ENCODE results near the gene MALT1.
"Not testable (repeated sequence)": the region's sequence is repeated elsewhere in the genome, so short reads cannot be mapped to it uniquely, and the experiment has no call there.

Gene MALT1

DNA sequence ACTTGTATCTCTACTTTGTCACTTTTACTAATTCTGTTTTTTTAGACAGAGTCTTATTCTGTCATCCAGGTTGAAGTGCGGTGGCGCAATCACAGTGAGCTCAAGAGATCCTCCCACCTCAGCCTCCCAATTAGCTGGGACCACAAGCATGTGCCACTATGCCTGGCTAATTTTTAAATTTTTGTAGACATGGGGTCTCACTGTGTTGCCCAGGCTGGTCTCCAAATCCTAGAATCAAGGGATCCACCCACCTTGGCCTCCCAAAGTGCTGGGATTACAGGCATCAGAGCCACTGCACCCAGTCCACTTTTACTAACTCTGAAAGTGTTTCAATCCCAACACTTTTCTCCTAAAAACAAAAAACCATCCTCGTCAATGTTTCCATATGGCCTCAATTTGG, 94.9 kb downstream of the MALT1 start:
- TF ChIP-seq, protein P1, sequence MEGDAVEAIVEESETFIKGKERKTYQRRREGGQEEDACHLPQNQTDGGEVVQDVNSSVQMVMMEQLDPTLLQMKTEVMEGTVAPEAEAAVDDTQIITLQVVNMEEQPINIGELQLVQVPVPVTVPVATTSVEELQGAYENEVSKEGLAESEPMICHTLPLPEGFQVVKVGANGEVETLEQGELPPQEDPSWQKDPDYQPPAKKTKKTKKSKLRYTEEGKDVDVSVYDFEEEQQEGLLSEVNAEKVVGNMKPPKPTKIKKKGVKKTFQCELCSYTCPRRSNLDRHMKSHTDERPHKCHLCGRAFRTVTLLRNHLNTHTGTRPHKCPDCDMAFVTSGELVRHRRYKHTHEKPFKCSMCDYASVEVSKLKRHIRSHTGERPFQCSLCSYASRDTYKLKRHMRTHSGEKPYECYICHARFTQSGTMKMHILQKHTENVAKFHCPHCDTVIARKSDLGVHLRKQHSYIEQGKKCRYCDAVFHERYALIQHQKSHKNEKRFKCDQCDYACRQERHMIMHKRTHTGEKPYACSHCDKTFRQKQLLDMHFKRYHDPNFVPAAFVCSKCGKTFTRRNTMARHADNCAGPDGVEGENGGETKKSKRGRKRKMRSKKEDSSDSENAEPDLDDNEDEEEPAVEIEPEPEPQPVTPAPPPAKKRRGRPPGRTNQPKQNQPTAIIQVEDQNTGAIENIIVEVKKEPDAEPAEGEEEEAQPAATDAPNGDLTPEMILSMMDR (conservative IDR thresholded peaks at IDR 0.05) = no peak

DNA sequence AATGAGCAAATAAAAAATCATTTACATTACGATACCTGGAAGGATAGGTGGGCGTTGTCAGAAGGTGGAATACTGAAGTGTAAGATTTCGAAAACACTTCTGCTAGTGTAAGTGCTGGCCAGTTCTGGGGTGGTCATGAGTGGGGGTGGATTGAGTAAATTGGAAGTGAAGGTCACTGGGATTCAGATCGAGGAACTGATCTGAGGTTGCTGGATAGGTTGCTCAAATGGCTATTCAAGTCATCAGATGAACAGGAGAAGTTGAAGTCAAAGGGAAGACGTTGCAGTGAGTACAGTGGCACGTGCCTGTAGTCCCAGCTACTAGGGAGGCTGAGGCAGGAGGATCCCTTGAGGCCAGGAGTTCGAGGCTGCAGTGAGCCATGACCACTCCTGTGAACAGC, 95.7 kb downstream of the MALT1 start:
- TF ChIP-seq ZFX (IDR thresholded peaks at IDR 0.05) = no peak
- TF ChIP-seq, protein P1 (conservative IDR thresholded peaks at IDR 0.05) = no peak
- H3K27ac ChIP-seq = no peak overlapping the region

More for the DNA sequence above, 94.9 kb downstream of the MALT1 start:
- no peak overlapping the region for H3K27ac ChIP-seq

DNA sequence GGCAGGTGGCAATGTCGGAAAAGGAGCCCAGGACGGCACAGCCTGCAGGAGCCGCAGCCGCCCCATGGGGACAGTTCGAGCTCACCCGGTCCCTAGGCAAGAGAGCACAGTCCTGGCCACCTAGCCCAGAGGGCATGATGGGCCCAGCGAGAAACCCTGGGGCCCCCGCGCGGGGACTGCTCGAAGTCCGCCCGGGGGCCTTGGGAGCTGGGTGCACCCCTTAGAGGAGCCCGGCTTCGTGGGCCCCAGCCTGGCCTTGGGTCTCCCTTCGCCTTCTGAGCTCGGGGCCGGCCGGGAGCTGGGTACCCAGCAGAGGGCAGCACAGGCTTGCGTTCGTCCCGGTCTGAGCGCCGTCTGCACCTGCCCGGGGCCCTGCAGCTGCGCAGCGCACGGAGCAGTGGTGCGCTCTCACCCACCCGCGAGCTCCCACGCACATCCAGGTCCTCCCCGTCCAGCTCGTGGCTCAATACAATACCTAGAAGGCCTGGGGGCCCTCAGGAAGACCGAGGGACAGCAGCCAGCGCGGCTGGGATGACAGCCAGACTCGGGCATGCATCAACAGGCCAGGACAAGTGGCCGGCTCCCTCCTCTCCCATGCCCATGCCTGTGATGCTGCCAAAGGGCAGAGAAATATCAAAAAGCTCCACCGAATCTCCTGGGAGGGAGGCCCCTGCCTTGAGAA, 97.2 kb downstream of the MALT1 start:
- TF ChIP-seq, protein P1 (conservative IDR thresholded peaks at IDR 0.05) = peak; percentile 91
- TF ChIP-seq ZFX (IDR thresholded peaks at IDR 0.05) = no peak
- peak overlapping the region; percentile 12; the same call in 1 of the 2 replicates for H3K27ac ChIP-seq

DNA sequence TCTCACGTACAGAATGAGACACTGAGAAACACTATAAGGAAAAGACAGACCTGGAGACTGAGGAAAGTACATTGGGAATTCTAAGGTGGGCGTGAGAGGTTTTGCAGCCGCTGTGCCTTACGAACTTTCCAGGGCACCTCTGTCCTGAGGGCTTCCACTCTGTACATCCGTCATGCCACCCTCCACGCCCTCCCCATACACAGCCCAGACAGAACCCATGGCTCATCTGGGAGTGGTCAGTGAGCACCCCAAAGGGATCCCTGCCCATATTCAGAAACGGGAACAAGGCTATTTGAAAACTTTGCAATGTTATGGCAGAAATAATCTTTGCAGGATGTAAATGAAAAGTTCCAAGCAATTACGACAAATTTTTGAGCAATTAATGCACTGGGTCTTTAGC, 98.1 kb downstream of the MALT1 start:
- no peak for TF ChIP-seq ZFX (IDR thresholded peaks at IDR 0.05)
- TF ChIP-seq, protein P1 (conservative IDR thresholded peaks at IDR 0.05) = no peak

DNA sequence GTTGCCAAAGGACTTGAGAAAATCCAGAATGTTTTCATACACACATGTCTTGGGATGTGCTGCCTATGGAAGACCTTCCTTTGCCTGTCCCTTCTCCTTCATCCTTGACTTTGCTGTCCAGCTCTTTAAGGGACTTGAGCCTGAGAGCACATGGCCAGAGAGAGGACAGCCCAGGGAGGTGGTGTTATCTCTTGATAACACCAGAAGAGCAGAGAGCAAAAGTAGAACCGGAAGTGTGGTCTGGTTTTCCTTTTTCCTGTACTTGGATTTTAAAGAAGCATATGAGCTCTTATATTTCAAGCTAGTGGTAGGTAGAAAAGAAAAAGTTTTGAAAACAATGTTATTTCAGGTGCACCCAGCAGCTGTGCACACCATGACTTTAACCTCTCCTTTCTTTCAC, 99.3 kb downstream of the MALT1 start:
- no peak for TF ChIP-seq ZFX (IDR thresholded peaks at IDR 0.05)
- TF ChIP-seq, protein P1 (conservative IDR thresholded peaks at IDR 0.05) = no peak
- no peak overlapping the region for H3K27ac ChIP-seq

More for the DNA sequence above, 98.1 kb downstream of the MALT1 start:
- H3K27ac ChIP-seq = no peak overlapping the region

DNA sequence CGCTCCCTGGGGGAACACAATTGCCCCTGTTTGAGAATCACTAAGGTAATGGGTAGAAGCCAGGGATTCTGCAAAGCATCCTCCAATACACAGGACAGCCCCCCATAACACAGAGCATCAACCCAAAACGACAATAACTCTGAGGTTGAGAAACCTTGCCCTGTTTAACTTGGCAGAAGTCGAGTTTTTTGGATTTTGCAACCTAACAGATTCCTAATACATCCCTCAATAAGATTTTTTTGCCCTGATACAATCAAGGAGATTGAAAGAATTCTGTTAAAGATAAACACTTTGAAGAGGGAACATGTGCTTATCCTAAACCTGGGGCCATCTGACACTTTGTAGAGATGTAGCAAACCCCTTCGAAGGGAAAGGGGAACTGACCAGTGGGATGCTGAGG, 100.9 kb downstream of the MALT1 start:
- no peak overlapping the region for H3K27ac ChIP-seq
- TF ChIP-seq, protein P1 (conservative IDR thresholded peaks at IDR 0.05) = no peak
- TF ChIP-seq ZFX (IDR thresholded peaks at IDR 0.05) = no peak

DNA sequence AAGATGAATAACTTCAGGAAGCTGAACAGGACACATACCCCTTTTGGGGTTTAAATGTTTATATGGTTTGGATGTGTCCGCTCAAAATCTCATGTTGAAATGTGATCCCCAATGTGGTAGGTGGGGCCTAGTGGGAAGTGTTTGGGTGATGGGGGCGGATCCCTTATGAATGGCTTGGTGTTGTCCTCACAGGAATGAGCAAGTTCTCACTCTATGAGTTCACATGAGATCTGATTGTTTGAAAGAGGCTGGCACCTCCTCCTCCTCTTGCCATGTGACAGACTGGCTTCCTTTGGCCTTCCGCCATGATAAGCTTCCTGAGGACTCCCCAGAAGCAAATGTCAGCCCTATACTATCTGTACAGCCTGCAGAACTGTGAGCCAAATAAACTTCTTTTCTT, 104.8 kb downstream of the MALT1 start:
- no peak for TF ChIP-seq ZFX (IDR thresholded peaks at IDR 0.05)
- TF ChIP-seq, protein P1 (conservative IDR thresholded peaks at IDR 0.05) = no peak
- H3K27ac ChIP-seq = no peak overlapping the region

DNA sequence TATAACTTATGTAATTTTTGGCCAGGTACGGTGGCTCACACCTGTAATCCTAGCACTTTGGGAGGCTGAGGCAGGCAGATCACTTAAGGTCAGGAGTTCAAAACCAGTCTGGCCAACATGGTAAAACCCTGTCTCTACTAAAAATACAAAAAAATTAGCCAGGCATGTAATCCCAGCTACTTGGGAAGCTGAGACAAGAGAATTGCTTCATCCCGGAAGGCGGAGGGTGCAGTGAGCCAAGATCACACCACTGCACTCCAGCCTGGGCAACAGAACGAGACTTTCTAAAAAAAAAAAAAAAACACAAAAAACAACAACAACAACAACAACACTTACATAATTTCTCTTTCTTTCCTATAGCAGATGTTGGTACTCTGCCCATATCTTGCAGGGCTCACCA, 105.3 kb downstream of the MALT1 start:
- not testable (repeated sequence) for H3K27ac ChIP-seq

Measured in C4-2B (cell line).